Omental fat pad (tissue), 4 donors: ENCODE data around the gene BCR. TPM values are rescaled to one million over a fixed set of nuclear protein-coding genes. Genes with fewer than 3 reads are reported as not detected.

Experiments
- ATAC-seq: fragments of 150-250 bp; one replicate; pipeline ENCODE4 v1.9.1; 2016; ENCODE audit warnings: mild to moderate bottlenecking, moderate library complexity; ENCODE audit not compliant: low FRiP score
- DNase-seq: peaks from one replicate; pipeline ENCODE4 v3.0.0-alpha.2; 2019; ENCODE audit warnings: low spot score
- total RNA-seq, 4 donors: library from RNA; depleted of rRNA; stranded (reverse); fragments of >200 nt; gene quantifications; one replicate each; pipeline ENCODE4 v1.1.0, GENCODE V29; 2016
- TF ChIP-seq, protein P1 (sequence below), 3 donors: fragments of 450-650 bp; IDR thresholded peaks; one replicate each; pipeline ENCODE4 v1.5.1; 2016 to 2017; ENCODE audit warnings: antibody characterized with exemption in 3 of 3, mild to moderate bottlenecking in 3 of 3, moderate library complexity in 2 of 3

The BCR gene
- total RNA-seq, 4 donors from 2014 or later = 34.8 to 128 (median 51.4) TPM

DNA sequence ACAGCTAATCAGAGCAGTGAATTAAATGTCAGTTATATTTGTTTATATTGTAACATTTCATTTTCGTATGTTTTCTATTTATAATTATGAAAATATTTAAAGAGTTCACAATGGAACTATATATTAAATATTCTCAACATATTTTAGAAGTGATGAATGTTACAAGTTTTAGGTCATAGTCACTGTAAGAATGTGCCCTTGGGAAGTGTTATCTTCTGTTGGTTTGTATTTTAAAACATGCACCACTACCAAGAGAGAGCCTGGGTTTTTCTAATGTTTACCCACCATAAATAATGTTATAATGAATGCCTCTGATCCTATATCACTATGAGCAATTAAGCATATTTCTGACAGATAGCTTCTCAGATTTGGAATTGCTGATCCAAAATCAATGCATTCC lies 171.0 kb downstream of the BCR start:
- DNase-seq (no peak), ATAC-seq (no peak)
- TF ChIP-seq, protein P1, sequence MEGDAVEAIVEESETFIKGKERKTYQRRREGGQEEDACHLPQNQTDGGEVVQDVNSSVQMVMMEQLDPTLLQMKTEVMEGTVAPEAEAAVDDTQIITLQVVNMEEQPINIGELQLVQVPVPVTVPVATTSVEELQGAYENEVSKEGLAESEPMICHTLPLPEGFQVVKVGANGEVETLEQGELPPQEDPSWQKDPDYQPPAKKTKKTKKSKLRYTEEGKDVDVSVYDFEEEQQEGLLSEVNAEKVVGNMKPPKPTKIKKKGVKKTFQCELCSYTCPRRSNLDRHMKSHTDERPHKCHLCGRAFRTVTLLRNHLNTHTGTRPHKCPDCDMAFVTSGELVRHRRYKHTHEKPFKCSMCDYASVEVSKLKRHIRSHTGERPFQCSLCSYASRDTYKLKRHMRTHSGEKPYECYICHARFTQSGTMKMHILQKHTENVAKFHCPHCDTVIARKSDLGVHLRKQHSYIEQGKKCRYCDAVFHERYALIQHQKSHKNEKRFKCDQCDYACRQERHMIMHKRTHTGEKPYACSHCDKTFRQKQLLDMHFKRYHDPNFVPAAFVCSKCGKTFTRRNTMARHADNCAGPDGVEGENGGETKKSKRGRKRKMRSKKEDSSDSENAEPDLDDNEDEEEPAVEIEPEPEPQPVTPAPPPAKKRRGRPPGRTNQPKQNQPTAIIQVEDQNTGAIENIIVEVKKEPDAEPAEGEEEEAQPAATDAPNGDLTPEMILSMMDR (IDR thresholded peaks at IDR 0.05) = no peak

DNA sequence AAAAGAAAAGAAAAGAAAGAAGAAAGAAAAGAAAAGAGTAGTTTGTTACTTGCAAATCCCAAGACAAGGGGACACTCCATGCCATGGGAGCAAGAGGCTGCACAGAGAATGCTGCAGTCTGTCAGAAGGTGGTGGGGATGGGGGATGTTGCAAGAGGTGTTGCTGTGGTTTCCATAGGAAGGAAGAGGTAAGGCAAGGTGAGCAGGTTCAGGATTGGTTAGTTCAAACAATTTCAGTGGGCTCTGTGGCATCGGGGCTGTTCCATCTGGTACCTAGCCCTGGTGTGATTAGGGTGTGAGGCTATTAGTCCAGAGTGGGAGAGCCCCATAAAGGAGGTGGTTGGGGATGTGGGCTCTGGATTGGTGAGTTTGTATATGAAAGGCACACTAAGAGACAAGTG lies 172.7 kb downstream of the BCR start:
- DNase-seq (no peak), ATAC-seq (no peak)
- TF ChIP-seq, protein P1 (IDR thresholded peaks at IDR 0.05) = no peak

DNA sequence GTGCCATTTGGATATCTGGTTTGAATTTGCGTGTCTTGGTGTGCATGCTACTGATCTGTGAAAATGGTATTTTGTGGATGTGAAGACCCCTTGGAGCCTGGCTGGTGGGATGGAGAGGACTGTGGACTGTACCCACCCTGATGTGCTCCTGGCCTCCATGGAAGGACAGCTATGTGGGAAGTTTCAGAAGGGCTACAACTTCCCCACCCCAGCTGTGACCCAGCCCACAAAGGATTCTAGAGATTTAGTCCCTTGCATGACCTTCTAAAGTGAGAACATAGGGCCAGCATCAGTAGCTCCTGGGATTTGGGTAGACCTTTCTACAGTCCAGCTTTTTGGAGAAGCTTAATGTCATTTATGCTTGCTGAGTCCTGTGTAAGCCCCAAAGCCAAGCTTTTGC lies 173.4 kb downstream of the BCR start:
- DNase-seq (no peak), ATAC-seq (no peak)
- TF ChIP-seq, protein P1 (IDR thresholded peaks at IDR 0.05) = no peak

DNA sequence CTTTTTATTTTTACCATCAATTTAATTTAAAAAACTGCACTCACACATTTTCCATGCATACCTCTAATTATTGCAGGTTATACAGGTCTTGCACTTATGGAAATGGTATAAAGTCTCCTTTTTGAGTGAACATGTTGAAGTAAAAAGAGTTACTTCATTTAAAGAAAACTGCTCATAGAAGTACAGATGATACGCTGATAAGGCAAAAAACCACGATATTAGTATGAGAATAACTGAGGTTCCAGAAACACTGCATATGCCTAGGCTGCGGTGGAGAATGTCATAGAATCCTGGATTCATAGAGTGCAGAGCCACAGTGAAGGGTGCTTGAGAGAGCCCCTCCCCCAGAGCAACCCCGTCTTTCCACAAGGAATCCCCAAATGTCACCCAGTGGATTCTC lies 175.8 kb downstream of the BCR start:
- DNase-seq = no peak
- TF ChIP-seq, protein P1 (IDR thresholded peaks at IDR 0.05) = no peak
- no peak for ATAC-seq

DNA sequence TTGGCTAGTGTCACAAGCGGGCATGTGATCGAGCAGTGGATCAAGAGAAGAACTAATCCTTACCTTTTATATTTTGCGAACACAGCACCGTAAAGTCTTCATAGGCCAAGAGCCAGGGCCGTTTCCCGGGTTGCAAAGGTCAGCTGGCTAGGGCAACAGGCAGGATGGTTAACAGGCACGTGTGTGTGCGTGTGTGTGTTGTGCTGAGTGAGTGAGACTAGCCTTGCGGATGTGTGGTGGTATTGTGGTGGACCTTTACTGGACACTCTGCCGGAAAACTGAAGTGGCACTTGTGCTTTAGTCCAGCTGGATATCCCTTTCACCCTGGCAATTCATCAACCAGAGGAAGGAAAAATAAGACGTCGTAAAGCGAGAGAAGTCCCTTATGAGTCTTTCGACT lies 176.7 kb downstream of the BCR start:
- TF ChIP-seq, protein P1 (IDR thresholded peaks at IDR 0.05) = no peak
- no peak for DNase-seq
- no peak for ATAC-seq

DNA sequence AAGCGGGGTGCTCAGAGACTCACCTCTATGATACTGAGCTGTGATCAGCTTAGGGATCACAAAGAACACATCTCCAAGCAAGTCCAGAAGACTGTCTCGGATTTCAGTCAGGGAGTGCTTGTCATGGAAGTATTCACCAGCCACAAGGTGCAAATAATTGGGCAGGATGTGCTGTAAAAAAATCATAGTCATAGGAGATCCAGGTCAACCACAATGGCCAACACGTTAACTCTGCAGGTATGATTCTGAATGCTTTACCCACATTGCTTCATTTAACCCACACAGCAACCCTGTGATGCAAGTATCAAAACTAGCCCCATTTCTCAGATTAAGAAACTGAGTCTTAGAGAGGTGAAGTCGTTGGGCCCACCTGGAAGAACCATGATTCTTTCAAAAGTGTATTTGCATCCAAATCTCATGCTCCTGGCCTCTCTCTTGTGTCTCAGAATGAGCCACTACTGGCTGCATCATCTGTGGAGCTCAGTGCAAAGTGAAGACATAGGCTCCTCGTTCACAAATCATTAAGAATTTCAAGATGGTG lies 179.3 kb downstream of the BCR start:
- TF ChIP-seq, protein P1 (IDR thresholded peaks at IDR 0.05) = no peak
- DNase-seq = no peak
- no peak for ATAC-seq

DNA sequence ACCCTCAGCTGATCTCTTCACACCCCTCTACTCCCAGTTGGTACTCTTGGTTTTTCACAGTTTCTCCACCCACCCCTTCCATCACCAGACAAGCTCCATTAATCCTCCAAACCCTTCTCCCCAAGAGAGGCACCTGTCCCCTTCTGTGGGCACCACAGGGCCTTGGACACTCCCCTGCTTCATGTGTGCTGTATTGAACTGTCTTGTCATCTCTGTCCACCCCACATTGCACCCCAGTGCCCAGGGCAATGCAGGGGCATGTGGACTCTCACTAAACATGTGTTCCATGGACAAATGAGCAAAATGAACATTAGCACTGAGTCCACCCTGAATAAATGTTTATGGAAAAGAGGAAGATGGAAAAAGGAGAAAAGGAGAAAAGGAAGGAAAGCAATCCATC lies 181.4 kb downstream of the BCR start:
- DNase-seq = no peak
- ATAC-seq = no peak
- TF ChIP-seq, protein P1 (IDR thresholded peaks at IDR 0.05) = no peak
